Naive thymus-derived CD4-positive, alpha-beta T cell (primary cell): ENCODE results near the gene LRBA. TPM values are rescaled to one million over a fixed set of nuclear protein-coding genes. Genes with fewer than 3 reads are reported as not detected.
"Not testable (repeated sequence)": the region's sequence is repeated elsewhere in the genome, so short reads cannot be mapped to it uniquely, and the experiment has no call there.

Experiments
- ATAC-seq: fragments of 150-1000 bp; cut with Tn5 transposase; 2 replicates; pipeline ENCODE4 v1.10.0; 2021; ENCODE audit warnings: mild to moderate bottlenecking, moderate library complexity
- CTCF ChIA-PET: fragments of 350-600 bp; sonication (Branson Sonifier 250); formaldehyde crosslinking; loops from one replicate; lab custom pipeline; 2021; ENCODE audit warnings: antibody characterized with exemption; lab: Charles Lee
- POLR2A ChIA-PET: fragments of 350-600 bp; sonication (Branson Sonifier 250); formaldehyde crosslinking; loops from one replicate; lab custom pipeline; 2021; ENCODE audit warnings: antibody characterized with exemption, inconsistent platforms; lab: Charles Lee
- DNase-seq, 9 donors: peaks; one replicate each; pipeline versions ENCODE4 v3.0.0 to v3.0.0-alpha.2; 2020 to 2022; ENCODE audit warnings: mixed read lengths in 1 of 9
- H3K27ac ChIP-seq: one replicate; pipeline ENCODE4 v1.7.0; 2013; ENCODE audit warnings: mild to moderate bottlenecking, low read depth, low read length, moderate library complexity
- H3K27me3 ChIP-seq, 2 donors: one replicate each; pipeline ENCODE4 v1.7.0; 2013; ENCODE audit warnings: low read length in 2 of 2, mild to moderate bottlenecking in 2 of 2, moderate library complexity in 2 of 2; ENCODE audit not compliant: control insufficient read depth in 2 of 2, insufficient read depth in 2 of 2
- H3K36me3 ChIP-seq, 3 experiments: 1 replicate in 2 of 3; 2 replicates in 1 of 3; pipeline ENCODE4 v1.7.0; 2013; ENCODE audit warnings: low read length in 3 of 3, mild to moderate bottlenecking in 3 of 3, moderate library complexity in 1 of 3; ENCODE audit not compliant: insufficient read depth in 3 of 3, control insufficient read depth in 2 of 3
- H3K4me1 ChIP-seq, 2 donors: one replicate each; pipeline ENCODE4 v1.7.0; 2013; ENCODE audit warnings: low read length in 2 of 2, mild to moderate bottlenecking in 2 of 2, moderate library complexity in 1 of 2; ENCODE audit not compliant: control insufficient read depth in 2 of 2, insufficient read depth in 2 of 2
- H3K4me3 ChIP-seq: 2 replicates; pipeline ENCODE4 v1.7.0; 2013; ENCODE audit warnings: mild to moderate bottlenecking, low read length
- H3K9me3 ChIP-seq, 3 experiments: 1 replicate in 2 of 3; 2 replicates in 1 of 3; pipeline ENCODE4 v1.7.0; 2013; ENCODE audit warnings: low read length in 3 of 3; ENCODE audit not compliant: control insufficient read depth in 2 of 3
- H3K27ac Mint-ChIP-seq, 9 donors: one replicate each; pipeline ENCODE4 v1.8.0; 2020 to 2022; ENCODE audit warnings: mixed read lengths in 9 of 9, mild to moderate bottlenecking in 8 of 9, moderate library complexity in 5 of 9, inconsistent platforms in 2 of 9
- H3K27me3 Mint-ChIP-seq, 5 donors: one replicate each; pipeline ENCODE4 v1.8.0; 2021 to 2022; ENCODE audit warnings: mixed read lengths in 5 of 5, mild to moderate bottlenecking in 1 of 5
- H3K36me3 Mint-ChIP-seq, 5 donors: one replicate each; pipeline ENCODE4 v1.8.0; 2020 to 2022; ENCODE audit warnings: mixed read lengths in 5 of 5, mild to moderate bottlenecking in 3 of 5, inconsistent platforms in 1 of 5
- H3K4me1 Mint-ChIP-seq, 7 donors: one replicate each; pipeline ENCODE4 v1.8.0; 2020 to 2022; ENCODE audit warnings: mixed read lengths in 7 of 7, mild to moderate bottlenecking in 3 of 7, inconsistent platforms in 1 of 7
- H3K4me3 Mint-ChIP-seq, 10 donors: one replicate each; pipeline ENCODE4 v1.8.0; 2020 to 2022; ENCODE audit warnings: mild to moderate bottlenecking in 10 of 10, mixed read lengths in 10 of 10, moderate library complexity in 6 of 10, inconsistent platforms in 2 of 10
- H3K9me3 Mint-ChIP-seq, 11 donors: one replicate each; pipeline ENCODE4 v1.8.0; 2020 to 2022; ENCODE audit warnings: mixed read lengths in 11 of 11, mild to moderate bottlenecking in 4 of 11, inconsistent platforms in 1 of 11, moderate library complexity in 1 of 11
- intact Hi-C, 2 donors: fragments of 100-400 bp; cut with micrococcal nuclease; formaldehyde crosslinking; loops; one replicate each; pipeline ENCODE4 v1.15.1; 2023
- polyA plus RNA-seq, 2 donors: library from polyadenylated mRNA; unstranded; fragments of 300-500 nt; fragmentation: Illumina TruSeq; gene quantifications; one replicate each; pipeline ENCODE4 v1.2.3, GENCODE V29; 2021
- total RNA-seq, 6 experiments: library from RNA in 5 of 6; stranded (reverse) in 5 of 6; gene quantifications; 1 replicate in 5 of 6; 2 replicates in 1 of 6; pipeline ENCODE4 v1.2.3 and lab custom pipeline; 2021 to 2026

LRBA gene
- total and polyA plus RNA-seq, 7 experiments from 2014 or later: 20.8 to 71.4 (median 58.4) TPM

- Mint-ChIP-seq H3K36me3 (peaks cover 4 to 55% (median 43%) of the 10 kb centered on the region in 5 donors), H3K9me3 (peaks cover 0 to 21% (median 6%) of the 10 kb centered on the region in 11 donors), H3K4me1 (peaks cover 0 to 6% (median 0%) of the 10 kb centered on the region in 7 donors), H3K27ac (no peak overlapping the region), H3K4me3 (no peak overlapping the region), H3K27me3 (no peaks in the 10 kb centered on the region)
- Histone ChIP-seq H3K9me3 (no peaks in the 10 kb centered on the region), H3K4me1 (no peaks in the 10 kb centered on the region), H3K4me3 (no peak overlapping the region), H3K27me3 (no peaks in the 10 kb centered on the region), H3K27ac (no peak overlapping the region), H3K36me3 (no peaks in the 10 kb centered on the region)
- intact Hi-C loops: no loop called here
- ChIA-PET CTCF (no interaction called here), POLR2A (no interaction called here)
- no peak for DNase-seq
- ATAC-seq: no peak
These were observed 504.8 kb downstream of the LRBA start for GRCh38 chr4:150510176-150510865.

GRCh38 chr4:150507656-150508055, 507.4 kb downstream of the LRBA start:
- H3K27ac ChIP-seq, ATAC-seq, H3K27ac Mint-ChIP-seq, H3K4me3 ChIP-seq, H3K27me3 Mint-ChIP-seq, H3K27me3 ChIP-seq, DNase-seq, H3K9me3 ChIP-seq, H3K36me3 ChIP-seq, H3K4me1 Mint-ChIP-seq, POLR2A ChIA-PET, intact Hi-C loops, H3K4me1 ChIP-seq, H3K4me3 Mint-ChIP-seq, CTCF ChIA-PET: not testable (repeated sequence)
- peaks cover 0 to 29% (median 11%) of the 10 kb centered on the region in 11 donors for H3K9me3 Mint-ChIP-seq
- peaks cover 5 to 49% (median 35%) of the 10 kb centered on the region in 5 donors for H3K36me3 Mint-ChIP-seq

GRCh38 chr4:150501983-150502382, 513.1 kb downstream of the LRBA start:
- ATAC-seq (no peak), DNase-seq (no peak)
- Histone ChIP-seq H3K27ac (no peak overlapping the region), H3K4me3 (no peak overlapping the region), H3K4me1 (no peaks in the 10 kb centered on the region), H3K9me3 (no peaks in the 10 kb centered on the region), H3K27me3 (no peaks in the 10 kb centered on the region), H3K36me3 (no peaks in the 10 kb centered on the region)
- Mint-ChIP-seq H3K36me3 (peaks cover 5 to 33% (median 21%) of the 10 kb centered on the region in 5 donors), H3K27ac (no peak overlapping the region), H3K27me3 (no peaks in the 10 kb centered on the region), H3K9me3 (peaks cover 0 to 18% (median 4%) of the 10 kb centered on the region in 11 donors), H3K4me1 (peaks cover 0 to 21% (median 11%) of the 10 kb centered on the region in 7 donors), H3K4me3 (no peak overlapping the region)
- intact Hi-C loops: no loop called here
- ChIA-PET CTCF (no interaction called here), POLR2A (no interaction called here)

- H3K9me3 ChIP-seq: no peaks in the 10 kb centered on the region
- H3K4me1 Mint-ChIP-seq: peaks cover 0 to 21% (median 11%) of the 10 kb centered on the region in 7 donors
- no peak overlapping the region for H3K4me3 ChIP-seq
- H3K27me3 Mint-ChIP-seq: no peaks in the 10 kb centered on the region
- no peaks in the 10 kb centered on the region for H3K36me3 ChIP-seq
- no peaks in the 10 kb centered on the region for H3K4me1 ChIP-seq
- POLR2A ChIA-PET: no interaction called here
- H3K27ac Mint-ChIP-seq: no peak overlapping the region
- H3K9me3 Mint-ChIP-seq: peaks cover 0 to 14% (median 4%) of the 10 kb centered on the region in 11 donors
- H3K27ac ChIP-seq: no peak overlapping the region
- H3K36me3 Mint-ChIP-seq: peaks cover 5 to 33% (median 21%) of the 10 kb centered on the region in 5 donors
- H3K4me3 Mint-ChIP-seq: no peak overlapping the region
- no peak for ATAC-seq
- no peak for DNase-seq
- CTCF ChIA-PET: no interaction called here
- intact Hi-C loops: no loop called here
- H3K27me3 ChIP-seq: no peaks in the 10 kb centered on the region
These were observed 513.9 kb downstream of the LRBA start for GRCh38 chr4:150501009-150501727.

GRCh38 chr4:150497612-150498011, 517.5 kb downstream of the LRBA start:
- H3K27ac Mint-ChIP-seq: no peak overlapping the region
- H3K36me3 ChIP-seq: no peaks in the 10 kb centered on the region
- no peak overlapping the region for H3K4me3 Mint-ChIP-seq
- ATAC-seq (no peak), DNase-seq (no peak)
- intact Hi-C loops: loop anchor here in 1 of 2 donors (2.0 kb wide), 1 partner anchor 17 kb away; no protein-coding TSS in a partner anchor
- H3K4me1 ChIP-seq: no peaks in the 10 kb centered on the region
- CTCF ChIA-PET: no interaction called here
- no peaks in the 10 kb centered on the region for H3K27me3 ChIP-seq
- H3K4me3 ChIP-seq: no peak overlapping the region
- H3K9me3 Mint-ChIP-seq: peaks cover 0 to 1% (median 0%) of the 10 kb centered on the region in 11 donors
- no peaks in the 10 kb centered on the region for H3K27me3 Mint-ChIP-seq
- peaks cover 0 to 17% (median 4%) of the 10 kb centered on the region in 7 donors for H3K4me1 Mint-ChIP-seq
- H3K27ac ChIP-seq: no peak overlapping the region
- POLR2A ChIA-PET: no interaction called here
- peaks cover 0 to 19% (median 16%) of the 10 kb centered on the region in 5 donors for H3K36me3 Mint-ChIP-seq
- H3K9me3 ChIP-seq: no peaks in the 10 kb centered on the region

GRCh38 chr4:150495550-150495949, 519.5 kb downstream of the LRBA start:
- intact Hi-C loops: no loop called here
- no peak for ATAC-seq
- no peaks in the 10 kb centered on the region for H3K9me3 ChIP-seq
- Mint-ChIP-seq H3K9me3 (no peaks in the 10 kb centered on the region), H3K27me3 (no peaks in the 10 kb centered on the region), H3K36me3 (peaks cover 0 to 9% (median 3%) of the 10 kb centered on the region in 5 donors), H3K4me3 (no peak overlapping the region), H3K27ac (no peak overlapping the region), H3K4me1 (peaks cover 0 to 10% (median 2%) of the 10 kb centered on the region in 7 donors)
- CTCF ChIA-PET: no interaction called here
- no peaks in the 10 kb centered on the region for H3K4me1 ChIP-seq
- H3K36me3 ChIP-seq: no peaks in the 10 kb centered on the region
- no peak overlapping the region for H3K27ac ChIP-seq
- no peak for DNase-seq
- POLR2A ChIA-PET: no interaction called here
- no peaks in the 10 kb centered on the region for H3K27me3 ChIP-seq
- no peak overlapping the region for H3K4me3 ChIP-seq
